ENCODE results near the gene UBR4. TPM values are rescaled to one million over a fixed set of nuclear protein-coding genes. Genes with fewer than 3 reads are reported as not detected.

The UBR4 gene
- total RNA-seq, 2 donors from 2014 or later, result 97.7 to 114 TPM

GRCh38 chr1:19199969-19200604 is 10.0 kb downstream of the UBR4 start:
- Histone ChIP-seq H3K4me3 (no peak overlapping the region), H3K9me3 (no peaks in the 10 kb centered on the region), H3K27me3 (no peaks in the 10 kb centered on the region), H3K27ac (no peak overlapping the region), H3K36me3 (peaks cover 11% of the 10 kb centered on the region), H3K9ac (ENCODE audit: low read depth in 2 of 2, low read length in 2 of 2) (no peak overlapping the region), H3K4me1 (no peaks in the 10 kb centered on the region)
- TF ChIP-seq CTCF (IDR thresholded peaks at IDR 0.05), result no peak
- DNase-seq, result no peak
- intact Hi-C loops (cut with DNase I), result no loop called here

- H3K36me3 ChIP-seq, result peaks cover 11% of the 10 kb centered on the region
- no peak overlapping the region for H3K4me3 ChIP-seq
- no peaks in the 10 kb centered on the region for H3K4me1 ChIP-seq
- no peaks in the 10 kb centered on the region for H3K27me3 ChIP-seq
- intact Hi-C loops (cut with DNase I), result no loop called here
- no peaks in the 10 kb centered on the region for H3K9me3 ChIP-seq
- no peak overlapping the region for H3K27ac ChIP-seq
- DNase-seq, result no peak
- TF ChIP-seq CTCF (IDR thresholded peaks at IDR 0.05), result no peak
- H3K9ac ChIP-seq (ENCODE audit: low read depth in 2 of 2, low read length in 2 of 2), result no peak overlapping the region
Measured at GRCh38 chr1:19199329-19199968, 10.6 kb downstream of the UBR4 start.

- no peak overlapping the region for H3K9ac ChIP-seq (ENCODE audit: low read depth in 2 of 2, low read length in 2 of 2)
- H3K36me3 ChIP-seq, result peaks cover 11% of the 10 kb centered on the region
- H3K4me1 ChIP-seq, result no peaks in the 10 kb centered on the region
- no peak overlapping the region for H3K27ac ChIP-seq
- H3K27me3 ChIP-seq, result no peaks in the 10 kb centered on the region
- no peak overlapping the region for H3K4me3 ChIP-seq
- no peak for DNase-seq
- no peak for TF ChIP-seq CTCF (IDR thresholded peaks at IDR 0.05)
- intact Hi-C loops (cut with DNase I), result no loop called here
- H3K9me3 ChIP-seq, result no peaks in the 10 kb centered on the region
Measured at GRCh38 chr1:19198820-19199219, 11.2 kb downstream of the UBR4 start.

- TF ChIP-seq CTCF (IDR thresholded peaks at IDR 0.05), result no peak
- H3K4me1 ChIP-seq, result no peaks in the 10 kb centered on the region
- no peak overlapping the region for H3K9ac ChIP-seq (ENCODE audit: low read depth in 2 of 2, low read length in 2 of 2)
- H3K9me3 ChIP-seq, result no peaks in the 10 kb centered on the region
- H3K4me3 ChIP-seq, result no peak overlapping the region
- H3K36me3 ChIP-seq, result peaks cover 14% of the 10 kb centered on the region
- intact Hi-C loops (cut with DNase I), result no loop called here
- DNase-seq, result no peak
- H3K27ac ChIP-seq, result no peak overlapping the region
- no peaks in the 10 kb centered on the region for H3K27me3 ChIP-seq
Measured at GRCh38 chr1:19197845-19198244, 12.2 kb downstream of the UBR4 start.

- no peaks in the 10 kb centered on the region for H3K9me3 ChIP-seq
- H3K4me3 ChIP-seq, result no peak overlapping the region
- H3K9ac ChIP-seq (ENCODE audit: low read depth in 2 of 2, low read length in 2 of 2), result no peak overlapping the region
- intact Hi-C loops (cut with DNase I), result no loop called here
- TF ChIP-seq CTCF (IDR thresholded peaks at IDR 0.05), result no peak
- no peak for DNase-seq
- no peak overlapping the region for H3K27ac ChIP-seq
- H3K27me3 ChIP-seq, result no peaks in the 10 kb centered on the region
- H3K36me3 ChIP-seq, result peaks cover 14% of the 10 kb centered on the region
- H3K4me1 ChIP-seq, result no peaks in the 10 kb centered on the region
Measured at GRCh38 chr1:19196331-19196730, 13.7 kb downstream of the UBR4 start.
